SK-N-SH treated with all-trans-retinoic acid at 6 μM for 48 hours (cell line): ENCODE measurements around the gene ABCD2.

ENCODE experiments used
- ATAC-seq: fragments of 200-7000 bp; cut with Tn5 transposase; 3 replicates; pipeline ENCODE4 v1.9.1; 2020; ENCODE audit warnings: mild to moderate bottlenecking, moderate library complexity
- ARNTL ChIP-seq: fragments of 450-650 bp; formaldehyde crosslinking; IDR thresholded peaks from 2 replicates; pipeline ENCODE4 v1.5.0; 2020; ENCODE audit warnings: low read depth, mild to moderate bottlenecking, moderate library complexity, borderline replicate concordance
- BACH2 ChIP-seq: fragments of 250-450 bp; sonication (Bioruptor Pico); IDR thresholded peaks from 2 replicates; pipeline ENCODE4 v1.9.0; 2021; ENCODE audit warnings: mild to moderate bottlenecking, borderline replicate concordance
- CSDC2 ChIP-seq: fragments of 250-450 bp; sonication (Bioruptor Pico); IDR thresholded peaks from 2 replicates; pipeline ENCODE4 v1.5.0; 2020; ENCODE audit warnings: mild to moderate bottlenecking, moderate library complexity
- ESRRG ChIP-seq: fragments of 250-450 bp; sonication (Bioruptor Pico); IDR thresholded peaks from 2 replicates; pipeline ENCODE4 v1.6.1; 2021; ENCODE audit warnings: mild to moderate bottlenecking
- GLIS3 ChIP-seq: fragments of 250-450 bp; sonication (Bioruptor Pico); IDR thresholded peaks from 2 replicates; pipeline ENCODE4 v1.5.0; 2020; ENCODE audit warnings: mild to moderate bottlenecking, moderate library complexity
- ISL1 ChIP-seq: fragments of 250-450 bp; sonication (Bioruptor Pico); IDR thresholded peaks from 2 replicates; pipeline ENCODE4 v2.1.2; 2022; ENCODE audit warnings: mild to moderate bottlenecking, moderate library complexity
- PPARA ChIP-seq: fragments of 250-450 bp; sonication (Bioruptor Pico); IDR thresholded peaks from 2 replicates; pipeline ENCODE4 v1.5.0; 2020; ENCODE audit warnings: mild to moderate bottlenecking, borderline replicate concordance
- RARB ChIP-seq: fragments of 250-450 bp; sonication (Bioruptor Pico); IDR thresholded peaks from 2 replicates; pipeline ENCODE4 v1.8.0; 2021; ENCODE audit warnings: mild to moderate bottlenecking, moderate library complexity
- SNAI2 ChIP-seq: fragments of 250-450 bp; sonication (Bioruptor Pico); IDR thresholded peaks from 2 replicates; pipeline ENCODE4 v1.5.0; 2020; ENCODE audit warnings: mild to moderate bottlenecking, moderate library complexity
- TCF4 ChIP-seq: fragments of 250-450 bp; sonication (Bioruptor Pico); IDR thresholded peaks from 2 replicates; pipeline ENCODE4 v1.8.0; 2021; ENCODE audit warnings: mild to moderate bottlenecking, moderate library complexity, borderline replicate concordance
- TOX ChIP-seq: fragments of 250-450 bp; sonication (Bioruptor Pico); IDR thresholded peaks from 2 replicates; pipeline ENCODE4 v1.8.0; 2021; ENCODE audit warnings: mild to moderate bottlenecking, moderate library complexity, borderline replicate concordance
- ZC3H10 ChIP-seq: fragments of 250-450 bp; sonication (Bioruptor Pico); IDR thresholded peaks from 2 replicates; pipeline ENCODE4 v1.5.1; 2021; ENCODE audit warnings: mild to moderate bottlenecking, moderate library complexity
- ZFP3 ChIP-seq: fragments of 250-450 bp; sonication (Bioruptor Pico); IDR thresholded peaks from 2 replicates; pipeline ENCODE4 v1.5.0; 2020; ENCODE audit warnings: mild to moderate bottlenecking, moderate library complexity
- ZFP30 ChIP-seq: fragments of 450-650 bp; formaldehyde crosslinking; IDR thresholded peaks from 2 replicates; pipeline ENCODE4 v1.5.0; 2022; ENCODE audit warnings: mild to moderate bottlenecking, moderate library complexity
- ZNF565 ChIP-seq: fragments of 450-650 bp; formaldehyde crosslinking; conservative IDR thresholded peaks from 2 replicates; pipeline ENCODE4 v1.5.0; 2020; ENCODE audit warnings: low read depth, mild to moderate bottlenecking, moderate library complexity
- ZNF8 ChIP-seq: fragments of 450-650 bp; formaldehyde crosslinking; IDR thresholded peaks from 2 replicates; pipeline ENCODE4 v1.5.0; 2020; ENCODE audit warnings: mild to moderate bottlenecking, moderate library complexity
- TF ChIP-seq, protein P1 (sequence below): fragments of 250-450 bp; sonication (Bioruptor Pico); IDR thresholded peaks from 2 replicates; pipeline ENCODE4 v1.5.0; 2020; ENCODE audit warnings: mild to moderate bottlenecking, moderate library complexity
- TF ChIP-seq, protein P2 (sequence below): fragments of 250-450 bp; sonication (Bioruptor Pico); IDR thresholded peaks from 2 replicates; pipeline ENCODE4 v1.5.1; 2020; ENCODE audit warnings: low read depth, mild to moderate bottlenecking, moderate library complexity
- TF ChIP-seq, protein P3 (sequence below): fragments of 250-450 bp; sonication (Bioruptor Pico); IDR thresholded peaks from 2 replicates; pipeline ENCODE4 v1.5.1; 2021; ENCODE audit warnings: mild to moderate bottlenecking, moderate library complexity
- TF ChIP-seq, protein P4 (sequence below): fragments of 250-450 bp; sonication (Bioruptor Pico); IDR thresholded peaks from 2 replicates; pipeline ENCODE4 v1.8.0; 2020; ENCODE audit warnings: mild to moderate bottlenecking, moderate library complexity, borderline replicate concordance
- TF ChIP-seq, protein P5 (sequence below): fragments of 250-450 bp; sonication (Bioruptor Pico); IDR thresholded peaks from 2 replicates; pipeline ENCODE4 v1.8.0; 2021; ENCODE audit warnings: low read depth, mild to moderate bottlenecking, moderate library complexity, borderline replicate concordance

ABCD2 gene

DNA sequence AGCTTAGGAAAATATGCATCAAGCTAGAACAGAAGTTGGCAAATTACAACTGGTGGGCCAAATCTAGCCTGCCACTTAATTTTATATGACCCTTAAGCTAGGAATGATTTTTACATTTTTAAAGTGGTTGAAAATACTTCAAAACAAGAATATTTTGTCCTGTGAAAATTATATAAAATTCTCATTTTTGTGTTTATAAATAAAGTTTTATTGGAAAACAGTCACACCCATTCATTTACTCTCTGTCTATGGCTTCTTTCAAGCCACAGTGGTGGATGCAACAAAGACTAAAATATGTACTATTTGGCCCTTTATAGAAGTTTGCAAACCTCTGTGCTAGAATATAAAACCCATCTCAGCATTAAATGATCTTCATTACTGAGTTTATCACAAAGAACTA lies 2.1 kb upstream of the ABCD2 start:
- no peak for ATAC-seq
- TF ChIP-seq ZNF565 (CRISPR knock-in tag) (no peak), PPARA (CRISPR knock-in tag) (no peak), TOX (no peak), ARNTL (no peak), ZC3H10 (CRISPR knock-in tag) (no peak), CSDC2 (no peak), ZNF8 (CRISPR knock-in tag) (no peak), ESRRG (CRISPR knock-in tag) (no peak), BACH2 (CRISPR knock-in tag) (no peak), ISL1 (no peak), ZFP30 (CRISPR knock-in tag) (no peak), GLIS3 (no peak), RARB (CRISPR knock-in tag) (no peak), TCF4 (CRISPR knock-in tag) (no peak)
- TF ChIP-seq, protein P1, sequence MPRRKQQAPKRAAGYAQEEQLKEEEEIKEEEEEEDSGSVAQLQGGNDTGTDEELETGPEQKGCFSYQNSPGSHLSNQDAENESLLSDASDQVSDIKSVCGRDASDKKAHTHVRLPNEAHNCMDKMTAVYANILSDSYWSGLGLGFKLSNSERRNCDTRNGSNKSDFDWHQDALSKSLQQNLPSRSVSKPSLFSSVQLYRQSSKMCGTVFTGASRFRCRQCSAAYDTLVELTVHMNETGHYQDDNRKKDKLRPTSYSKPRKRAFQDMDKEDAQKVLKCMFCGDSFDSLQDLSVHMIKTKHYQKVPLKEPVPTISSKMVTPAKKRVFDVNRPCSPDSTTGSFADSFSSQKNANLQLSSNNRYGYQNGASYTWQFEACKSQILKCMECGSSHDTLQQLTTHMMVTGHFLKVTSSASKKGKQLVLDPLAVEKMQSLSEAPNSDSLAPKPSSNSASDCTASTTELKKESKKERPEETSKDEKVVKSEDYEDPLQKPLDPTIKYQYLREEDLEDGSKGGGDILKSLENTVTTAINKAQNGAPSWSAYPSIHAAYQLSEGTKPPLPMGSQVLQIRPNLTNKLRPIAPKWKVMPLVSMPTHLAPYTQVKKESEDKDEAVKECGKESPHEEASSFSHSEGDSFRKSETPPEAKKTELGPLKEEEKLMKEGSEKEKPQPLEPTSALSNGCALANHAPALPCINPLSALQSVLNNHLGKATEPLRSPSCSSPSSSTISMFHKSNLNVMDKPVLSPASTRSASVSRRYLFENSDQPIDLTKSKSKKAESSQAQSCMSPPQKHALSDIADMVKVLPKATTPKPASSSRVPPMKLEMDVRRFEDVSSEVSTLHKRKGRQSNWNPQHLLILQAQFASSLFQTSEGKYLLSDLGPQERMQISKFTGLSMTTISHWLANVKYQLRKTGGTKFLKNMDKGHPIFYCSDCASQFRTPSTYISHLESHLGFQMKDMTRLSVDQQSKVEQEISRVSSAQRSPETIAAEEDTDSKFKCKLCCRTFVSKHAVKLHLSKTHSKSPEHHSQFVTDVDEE = no peak
- TF ChIP-seq, protein P2, sequence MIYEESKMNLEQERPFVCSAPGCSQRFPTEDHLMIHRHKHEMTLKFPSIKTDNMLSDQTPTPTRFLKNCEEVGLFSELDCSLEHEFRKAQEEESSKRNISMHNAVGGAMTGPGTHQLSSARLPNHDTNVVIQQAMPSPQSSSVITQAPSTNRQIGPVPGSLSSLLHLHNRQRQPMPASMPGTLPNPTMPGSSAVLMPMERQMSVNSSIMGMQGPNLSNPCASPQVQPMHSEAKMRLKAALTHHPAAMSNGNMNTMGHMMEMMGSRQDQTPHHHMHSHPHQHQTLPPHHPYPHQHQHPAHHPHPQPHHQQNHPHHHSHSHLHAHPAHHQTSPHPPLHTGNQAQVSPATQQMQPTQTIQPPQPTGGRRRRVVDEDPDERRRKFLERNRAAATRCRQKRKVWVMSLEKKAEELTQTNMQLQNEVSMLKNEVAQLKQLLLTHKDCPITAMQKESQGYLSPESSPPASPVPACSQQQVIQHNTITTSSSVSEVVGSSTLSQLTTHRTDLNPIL (CRISPR knock-in tag) = no peak
- TF ChIP-seq, protein P3, sequence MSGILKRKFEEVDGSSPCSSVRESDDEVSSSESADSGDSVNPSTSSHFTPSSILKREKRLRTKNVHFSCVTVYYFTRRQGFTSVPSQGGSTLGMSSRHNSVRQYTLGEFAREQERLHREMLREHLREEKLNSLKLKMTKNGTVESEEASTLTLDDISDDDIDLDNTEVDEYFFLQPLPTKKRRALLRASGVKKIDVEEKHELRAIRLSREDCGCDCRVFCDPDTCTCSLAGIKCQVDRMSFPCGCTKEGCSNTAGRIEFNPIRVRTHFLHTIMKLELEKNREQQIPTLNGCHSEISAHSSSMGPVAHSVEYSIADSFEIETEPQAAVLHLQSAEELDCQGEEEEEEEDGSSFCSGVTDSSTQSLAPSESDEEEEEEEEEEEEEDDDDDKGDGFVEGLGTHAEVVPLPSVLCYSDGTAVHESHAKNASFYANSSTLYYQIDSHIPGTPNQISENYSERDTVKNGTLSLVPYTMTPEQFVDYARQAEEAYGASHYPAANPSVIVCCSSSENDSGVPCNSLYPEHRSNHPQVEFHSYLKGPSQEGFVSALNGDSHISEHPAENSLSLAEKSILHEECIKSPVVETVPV (CRISPR knock-in tag) = no peak
- TF ChIP-seq, protein P4, sequence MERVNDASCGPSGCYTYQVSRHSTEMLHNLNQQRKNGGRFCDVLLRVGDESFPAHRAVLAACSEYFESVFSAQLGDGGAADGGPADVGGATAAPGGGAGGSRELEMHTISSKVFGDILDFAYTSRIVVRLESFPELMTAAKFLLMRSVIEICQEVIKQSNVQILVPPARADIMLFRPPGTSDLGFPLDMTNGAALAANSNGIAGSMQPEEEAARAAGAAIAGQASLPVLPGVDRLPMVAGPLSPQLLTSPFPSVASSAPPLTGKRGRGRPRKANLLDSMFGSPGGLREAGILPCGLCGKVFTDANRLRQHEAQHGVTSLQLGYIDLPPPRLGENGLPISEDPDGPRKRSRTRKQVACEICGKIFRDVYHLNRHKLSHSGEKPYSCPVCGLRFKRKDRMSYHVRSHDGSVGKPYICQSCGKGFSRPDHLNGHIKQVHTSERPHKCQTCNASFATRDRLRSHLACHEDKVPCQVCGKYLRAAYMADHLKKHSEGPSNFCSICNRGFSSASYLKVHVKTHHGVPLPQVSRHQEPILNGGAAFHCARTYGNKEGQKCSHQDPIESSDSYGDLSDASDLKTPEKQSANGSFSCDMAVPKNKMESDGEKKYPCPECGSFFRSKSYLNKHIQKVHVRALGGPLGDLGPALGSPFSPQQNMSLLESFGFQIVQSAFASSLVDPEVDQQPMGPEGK = no peak
- TF ChIP-seq, all 23 proteins: peak for 0

DNA sequence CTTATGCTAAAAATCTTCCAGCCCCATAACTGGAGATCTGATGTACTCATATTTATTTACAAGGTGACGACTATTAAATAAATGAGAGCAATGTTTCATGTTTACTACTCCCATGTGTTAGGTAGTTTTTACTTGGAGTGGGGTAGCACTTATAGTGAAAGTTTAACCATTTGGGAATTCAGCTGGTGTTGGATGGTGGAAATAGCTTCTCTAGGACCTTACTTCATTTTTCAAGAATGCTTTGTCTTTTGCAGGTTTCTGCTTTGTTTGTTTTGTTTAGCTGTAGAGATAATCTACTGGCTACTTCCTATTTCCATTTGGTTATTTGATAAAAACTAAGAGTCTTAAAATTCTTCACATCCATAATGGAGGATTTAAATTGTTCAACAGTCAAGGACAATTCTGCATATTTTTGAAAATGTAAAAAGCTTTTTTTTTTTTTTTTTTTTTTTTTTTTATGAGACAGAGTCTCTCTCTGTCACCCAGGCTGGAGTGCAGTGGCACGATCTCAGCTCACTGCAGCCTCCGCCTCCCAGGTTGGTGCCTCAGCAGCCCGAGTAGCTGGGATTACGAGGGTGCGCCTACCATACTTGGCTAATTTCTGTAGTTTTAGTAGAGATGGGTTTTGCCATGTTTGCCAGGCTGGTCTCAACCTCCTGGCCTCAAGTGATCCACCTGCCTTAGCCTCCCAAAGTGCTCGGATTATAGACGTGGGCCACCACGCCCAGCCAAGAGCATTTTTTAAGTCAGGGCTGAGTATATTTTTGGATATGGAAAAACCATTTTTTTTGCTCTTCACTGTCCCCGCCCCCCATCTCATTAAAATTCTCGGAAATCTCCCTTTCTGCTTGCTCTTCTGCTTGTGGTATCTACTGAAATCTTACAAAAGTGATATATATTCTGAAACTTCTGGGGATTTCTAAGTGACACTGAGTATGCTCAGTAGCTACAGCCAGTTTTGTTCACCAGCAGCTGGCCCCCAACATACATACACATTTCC lies 1.4 kb upstream of the ABCD2 start:
- TF ChIP-seq, protein P1 = no peak
- TF ChIP-seq ZC3H10 (CRISPR knock-in tag) (no peak), TCF4 (CRISPR knock-in tag) (no peak), ZFP3 (no peak), ESRRG (CRISPR knock-in tag) (no peak), GLIS3 (no peak), BACH2 (CRISPR knock-in tag) (no peak), SNAI2 (CRISPR knock-in tag) (no peak)
- TF ChIP-seq, protein P4 = no peak
- TF ChIP-seq, protein P5, sequence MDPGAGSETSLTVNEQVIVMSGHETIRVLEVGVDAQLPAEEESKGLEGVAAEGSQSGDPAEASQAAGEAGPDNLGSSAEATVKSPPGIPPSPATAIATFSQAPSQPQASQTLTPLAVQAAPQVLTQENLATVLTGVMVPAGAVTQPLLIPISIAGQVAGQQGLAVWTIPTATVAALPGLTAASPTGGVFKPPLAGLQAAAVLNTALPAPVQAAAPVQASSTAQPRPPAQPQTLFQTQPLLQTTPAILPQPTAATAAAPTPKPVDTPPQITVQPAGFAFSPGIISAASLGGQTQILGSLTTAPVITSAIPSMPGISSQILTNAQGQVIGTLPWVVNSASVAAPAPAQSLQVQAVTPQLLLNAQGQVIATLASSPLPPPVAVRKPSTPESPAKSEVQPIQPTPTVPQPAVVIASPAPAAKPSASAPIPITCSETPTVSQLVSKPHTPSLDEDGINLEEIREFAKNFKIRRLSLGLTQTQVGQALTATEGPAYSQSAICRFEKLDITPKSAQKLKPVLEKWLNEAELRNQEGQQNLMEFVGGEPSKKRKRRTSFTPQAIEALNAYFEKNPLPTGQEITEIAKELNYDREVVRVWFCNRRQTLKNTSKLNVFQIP (CRISPR knock-in tag) = no peak
- TF ChIP-seq, protein P2 (CRISPR knock-in tag) = no peak
- no peak for ATAC-seq
